ENCODE measurements around the gene MTRR.

DNA sequence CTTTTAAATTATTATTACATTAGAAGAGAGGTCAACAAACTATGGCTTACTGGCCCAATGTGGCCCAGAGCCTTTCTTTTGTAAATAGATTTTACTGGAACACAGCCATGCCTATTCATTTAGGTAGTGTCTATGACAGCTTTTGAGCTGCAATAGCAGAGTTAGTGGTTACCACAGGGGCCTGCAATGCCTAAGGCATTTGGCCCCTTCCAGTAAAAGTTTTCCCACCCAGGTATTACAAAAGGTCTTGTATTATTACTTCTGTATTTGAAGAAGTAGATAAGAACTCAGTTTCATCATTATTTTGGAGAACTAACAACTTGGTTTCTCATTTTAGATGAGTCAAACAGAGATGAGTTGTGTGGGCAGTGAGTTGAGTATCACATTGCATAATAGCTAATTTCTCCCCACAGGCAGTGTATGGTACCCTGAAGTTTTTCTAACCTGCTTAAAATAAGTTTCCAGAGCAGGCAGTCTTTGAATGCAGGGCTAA is 9.5 kb downstream of the MTRR start:
- TF ChIP-seq CTCF (IDR thresholded peaks at IDR 0.05) (no peak), POLR2A (IDR thresholded peaks at IDR 0.05) (no peak)
